ENCODE results near the gene ARHGAP21. TPM values are rescaled to one million over a fixed set of nuclear protein-coding genes. Genes with fewer than 3 reads are reported as not detected.

ARHGAP21 gene
- total and polyA plus RNA-seq, 2 donors (not counting 1 experiment from before 2014, with no cell fraction given): 5.3 to 25.5 TPM

DNA sequence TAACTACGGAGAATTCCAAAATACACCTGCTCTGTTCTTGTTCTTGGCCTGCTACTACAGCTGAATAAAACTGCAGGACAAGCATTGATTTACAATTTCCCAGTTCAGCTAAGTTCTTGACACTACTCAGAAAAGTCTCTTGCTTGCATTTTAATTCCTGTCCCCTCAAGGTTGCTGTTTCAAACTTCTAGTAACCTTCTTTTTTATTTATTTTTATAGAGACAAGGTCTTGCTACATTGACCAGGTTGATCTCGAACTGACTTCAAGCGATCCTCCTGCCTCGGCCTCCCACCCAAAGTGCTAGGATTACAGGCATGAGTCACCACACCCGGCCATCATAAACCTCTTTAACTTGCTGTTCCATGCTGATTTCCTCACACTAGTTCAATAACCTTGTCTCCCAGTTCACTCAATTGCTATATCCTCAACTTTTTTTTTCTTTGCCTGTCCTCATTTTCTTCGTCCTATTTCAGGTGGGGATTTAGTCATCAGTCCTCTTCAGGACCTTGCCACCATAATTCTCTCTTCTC, 79.9 kb downstream of the ARHGAP21 start:
- no peaks in the 10 kb centered on the region for H4K20me1 ChIP-seq (ENCODE audit: control insufficient read depth, insufficient read depth, low read length, poor library complexity, severe bottlenecking)
- Mint-ChIP-seq H3K27ac (no peak overlapping the region), H3K27me3 (no peaks in the 10 kb centered on the region), H3K9me3 (ENCODE audit: insufficient read depth) (no peaks in the 10 kb centered on the region), H3K4me3 (no peak overlapping the region), H3K4me1 (peaks cover 3% of the 10 kb centered on the region)
- no peak overlapping the region for H3K4me3 ChIP-seq (ENCODE audit: control extremely low read depth in 1 of 5, extremely low read depth in 1 of 5, insufficient read depth in 1 of 5, low read depth in 2 of 5, low read length in 4 of 5)
- H3K4me2 ChIP-seq (replicated peaks; ENCODE audit: low read depth, low read length, poor library complexity, severe bottlenecking): no peak overlapping the region
- H3K36me3 ChIP-seq (replicated peaks in 1 of 2; ENCODE audit: control extremely low read depth in 1 of 2, control insufficient read depth in 1 of 2, extremely low read depth in 1 of 2, insufficient read depth in 2 of 2, low read length in 1 of 2): no peaks in the 10 kb centered on the region
- WGBS (ENCODE audit: insufficient coverage): 92% methylated on average over 6 of the region's 6 CpGs
- no peak for DNase-seq
- no peaks in the 10 kb centered on the region for H3K9me3 ChIP-seq (ENCODE audit: control extremely low read depth in 1 of 3, control insufficient read depth in 2 of 3, insufficient read depth in 1 of 3, low read length in 2 of 3)
- no peak overlapping the region for H3K27ac ChIP-seq (ENCODE audit: low read length in 2 of 2)
- H3K27me3 ChIP-seq (replicated peaks in 1 of 4; ENCODE audit: control extremely low read depth in 1 of 4, control insufficient read depth in 3 of 4, insufficient read depth in 4 of 4, low read length in 3 of 4): no peaks in the 10 kb centered on the region
- POLR2A ChIA-PET: no interaction called here
- no peak overlapping the region for H3K9ac ChIP-seq (ENCODE audit: low read length)
- CTCF ChIA-PET: interaction anchor here (1.4 to 4.6 kb wide), 3 partner anchors 64 to 438 kb away, joined by 3 to 85 read pairs (median 19); partner anchors contain the start of gene PRTFDC1
- H3K4me1 ChIP-seq (ENCODE audit: control insufficient read depth in 2 of 2, insufficient read depth in 2 of 2, low read length in 2 of 2): no peaks in the 10 kb centered on the region
- intact Hi-C loops (cut with micrococcal nuclease): loop anchor here (1.0 to 2.0 kb wide), 3 partner anchors 81 to 438 kb away; partner anchors contain the start of genes ENKUR and THNSL1
- no peak for TF ChIP-seq EZH2 (IDR thresholded peaks at IDR 0.05; ENCODE audit: borderline replicate concordance, insufficient read depth, low read depth, low read length, poor library complexity, severe bottlenecking)
- TF ChIP-seq, protein P1, sequence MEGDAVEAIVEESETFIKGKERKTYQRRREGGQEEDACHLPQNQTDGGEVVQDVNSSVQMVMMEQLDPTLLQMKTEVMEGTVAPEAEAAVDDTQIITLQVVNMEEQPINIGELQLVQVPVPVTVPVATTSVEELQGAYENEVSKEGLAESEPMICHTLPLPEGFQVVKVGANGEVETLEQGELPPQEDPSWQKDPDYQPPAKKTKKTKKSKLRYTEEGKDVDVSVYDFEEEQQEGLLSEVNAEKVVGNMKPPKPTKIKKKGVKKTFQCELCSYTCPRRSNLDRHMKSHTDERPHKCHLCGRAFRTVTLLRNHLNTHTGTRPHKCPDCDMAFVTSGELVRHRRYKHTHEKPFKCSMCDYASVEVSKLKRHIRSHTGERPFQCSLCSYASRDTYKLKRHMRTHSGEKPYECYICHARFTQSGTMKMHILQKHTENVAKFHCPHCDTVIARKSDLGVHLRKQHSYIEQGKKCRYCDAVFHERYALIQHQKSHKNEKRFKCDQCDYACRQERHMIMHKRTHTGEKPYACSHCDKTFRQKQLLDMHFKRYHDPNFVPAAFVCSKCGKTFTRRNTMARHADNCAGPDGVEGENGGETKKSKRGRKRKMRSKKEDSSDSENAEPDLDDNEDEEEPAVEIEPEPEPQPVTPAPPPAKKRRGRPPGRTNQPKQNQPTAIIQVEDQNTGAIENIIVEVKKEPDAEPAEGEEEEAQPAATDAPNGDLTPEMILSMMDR (IDR thresholded peaks at IDR 0.05): no peak
- H2AFZ ChIP-seq (ENCODE audit: insufficient read depth, low read depth, low read length, poor library complexity, severe bottlenecking): no peak overlapping the region
- no peaks in the 10 kb centered on the region for H3K79me2 ChIP-seq (ENCODE audit: control insufficient read depth, insufficient read depth, low read length)
- no peak for ATAC-seq (ENCODE audit: low read depth)

DNA sequence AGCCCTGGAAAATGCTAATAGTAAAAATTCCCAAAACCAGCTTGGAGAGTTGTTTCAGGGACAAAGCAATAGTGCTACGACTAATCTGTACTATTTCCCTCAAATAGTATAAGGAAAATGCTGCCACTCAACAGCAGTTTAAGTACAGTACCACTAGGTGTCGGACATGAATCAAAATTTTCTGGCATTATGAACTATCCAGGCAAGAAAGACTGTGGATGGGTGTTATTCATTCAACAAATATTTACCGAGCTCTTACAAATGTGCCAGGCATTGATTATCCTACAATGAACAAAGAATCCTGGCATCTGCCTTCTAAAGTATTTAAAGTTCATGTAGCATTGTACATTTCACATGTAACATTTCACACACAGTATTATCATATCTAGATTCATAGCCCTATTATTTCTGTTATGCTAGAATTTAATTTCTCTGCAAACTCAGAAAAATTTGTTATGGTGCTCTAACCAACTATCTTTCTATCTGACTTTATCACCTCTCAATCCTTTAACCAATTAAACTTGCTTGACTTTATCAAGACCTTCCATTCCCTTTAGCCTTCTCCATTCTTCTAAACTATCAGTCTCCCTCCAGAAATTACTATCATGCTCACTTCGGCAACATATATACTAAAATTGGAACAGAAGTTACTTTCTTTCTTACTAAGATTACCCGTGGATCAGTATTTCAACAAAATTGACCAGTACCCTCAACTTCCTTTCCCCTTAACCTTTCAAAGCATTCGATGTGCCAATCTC, 80.6 kb downstream of the ARHGAP21 start:
- H3K4me1 Mint-ChIP-seq: peaks cover 3% of the 10 kb centered on the region
- Histone ChIP-seq H3K36me3 (replicated peaks in 1 of 2; ENCODE audit: control extremely low read depth in 1 of 2, control insufficient read depth in 1 of 2, extremely low read depth in 1 of 2, insufficient read depth in 2 of 2, low read length in 1 of 2) (no peaks in the 10 kb centered on the region), H4K20me1 (ENCODE audit: control insufficient read depth, insufficient read depth, low read length, poor library complexity, severe bottlenecking) (no peaks in the 10 kb centered on the region), H3K9ac (ENCODE audit: low read length) (no peak overlapping the region), H3K4me3 (ENCODE audit: control extremely low read depth in 1 of 5, extremely low read depth in 1 of 5, insufficient read depth in 1 of 5, low read depth in 2 of 5, low read length in 4 of 5) (no peak overlapping the region), H3K79me2 (ENCODE audit: control insufficient read depth, insufficient read depth, low read length) (no peaks in the 10 kb centered on the region), H3K27ac (ENCODE audit: low read length in 2 of 2) (no peak overlapping the region), H3K9me3 (ENCODE audit: control extremely low read depth in 1 of 3, control insufficient read depth in 2 of 3, insufficient read depth in 1 of 3, low read length in 2 of 3) (no peaks in the 10 kb centered on the region), H2AFZ (ENCODE audit: insufficient read depth, low read depth, low read length, poor library complexity, severe bottlenecking) (no peak overlapping the region), H3K27me3 (replicated peaks in 1 of 4; ENCODE audit: control extremely low read depth in 1 of 4, control insufficient read depth in 3 of 4, insufficient read depth in 4 of 4, low read length in 3 of 4) (no peaks in the 10 kb centered on the region), H3K4me1 (ENCODE audit: control insufficient read depth in 2 of 2, insufficient read depth in 2 of 2, low read length in 2 of 2) (no peaks in the 10 kb centered on the region), H3K4me2 (replicated peaks; ENCODE audit: low read depth, low read length, poor library complexity, severe bottlenecking) (no peak overlapping the region)
- intact Hi-C loops (cut with micrococcal nuclease): loop anchor here (1.0 to 2.0 kb wide), 3 partner anchors 81 to 438 kb away; partner anchors contain the start of genes ENKUR and THNSL1
- no peak overlapping the region for H3K27ac Mint-ChIP-seq
- TF ChIP-seq, protein P1 (IDR thresholded peaks at IDR 0.05): peak; percentile 81
- no peak for TF ChIP-seq EZH2 (IDR thresholded peaks at IDR 0.05; ENCODE audit: borderline replicate concordance, insufficient read depth, low read depth, low read length, poor library complexity, severe bottlenecking)
- ATAC-seq (ENCODE audit: low read depth) (peak; percentile 67), DNase-seq (peak; percentile 57)
- WGBS (ENCODE audit: insufficient coverage): 62% methylated on average over 3 of the region's 6 CpGs
- ChIA-PET CTCF (interaction anchor here (0.8 to 4.6 kb wide), 10 partner anchors 9 to 438 kb away, joined by 3 to 85 read pairs (median 3); partner anchors contain the start of gene PRTFDC1), POLR2A (no interaction called here)
- no peak overlapping the region for H3K4me3 Mint-ChIP-seq
- no peaks in the 10 kb centered on the region for H3K9me3 Mint-ChIP-seq (ENCODE audit: insufficient read depth)
- H3K27me3 Mint-ChIP-seq: no peaks in the 10 kb centered on the region

Measured in B cell (primary cell).